T47D (cell line): ENCODE measurements around the gene KAZN.

ENCODE experiments used
- DNase-seq, 2 experiments: peaks; one replicate each; pipeline versions ENCODE4 v3.0.0 to v3.0.0-alpha.2; 2011 to 2012; ENCODE audit warnings: low read depth in 1 of 2, low spot score in 1 of 2
- JUND ChIP-seq: IDR thresholded peaks from 2 replicates; pipeline ENCODE4 v1.6.1; 2012; ENCODE audit warnings: low read depth
- in situ Hi-C: cut with HindIII; loops from 2 replicates; pipeline ENCODE4 v1.10.0; 2016; ENCODE audit warnings: low sequenced_read_pairs, low pct_unique_long_range_greater_than_20kb

KAZN gene

GRCh38 chr1:15005116-15005515 is 406.6 kb downstream of the KAZN start:
- in situ Hi-C loops = no loop called here
- no peak for TF ChIP-seq JUND
- no peak for DNase-seq

GRCh38 chr1:15007368-15007767 is 408.9 kb downstream of the KAZN start:
- in situ Hi-C loops = no loop called here
- no peak for DNase-seq
- no peak for TF ChIP-seq JUND

GRCh38 chr1:15007842-15008241 is 409.4 kb downstream of the KAZN start:
- TF ChIP-seq JUND = no peak
- DNase-seq = no peak
- in situ Hi-C loops = no loop called here

GRCh38 chr1:15008783-15009729 is 410.6 kb downstream of the KAZN start:
- in situ Hi-C loops = no loop called here
- DNase-seq = no peak
- no peak for TF ChIP-seq JUND

- no peak for DNase-seq
- in situ Hi-C loops = no loop called here
Observed at GRCh38 chr1:15011160-15011559, 412.7 kb downstream of the KAZN start.

GRCh38 chr1:15011661-15012060 is 413.2 kb downstream of the KAZN start:
- no peak for TF ChIP-seq JUND
- in situ Hi-C loops = no loop called here
- DNase-seq = no peak

More at GRCh38 chr1:15011160-15011559, 412.7 kb downstream of the KAZN start:
- no peak for TF ChIP-seq JUND

GRCh38 chr1:15012822-15013221 is 414.3 kb downstream of the KAZN start:
- in situ Hi-C loops = no loop called here
- DNase-seq = no peak
- TF ChIP-seq JUND = no peak

GRCh38 chr1:15013767-15014166 is 415.3 kb downstream of the KAZN start:
- DNase-seq = no peak
- TF ChIP-seq JUND = no peak
- in situ Hi-C loops = no loop called here

- in situ Hi-C loops = no loop called here
- TF ChIP-seq JUND = no peak
Observed at GRCh38 chr1:15014516-15014915, 416.0 kb downstream of the KAZN start.

GRCh38 chr1:15016001-15016400 is 417.5 kb downstream of the KAZN start:
- in situ Hi-C loops = no loop called here
- TF ChIP-seq JUND = no peak
- DNase-seq = no peak

More at GRCh38 chr1:15014516-15014915, 416.0 kb downstream of the KAZN start:
- peak in 1 of 2 experiments; percentile 15 for DNase-seq

GRCh38 chr1:15016526-15016925 is 418.0 kb downstream of the KAZN start:
- in situ Hi-C loops = no loop called here
- TF ChIP-seq JUND = no peak
- DNase-seq = no peak

GRCh38 chr1:15017120-15017519 is 418.6 kb downstream of the KAZN start:
- TF ChIP-seq JUND = no peak
- DNase-seq = no peak
- in situ Hi-C loops = no loop called here

- DNase-seq = no peak
- in situ Hi-C loops = no loop called here
- no peak for TF ChIP-seq JUND
Observed at GRCh38 chr1:15018767-15019166, 420.3 kb downstream of the KAZN start.
